H1 (cell line): ENCODE measurements around the gene NCF2. TPM values are rescaled to one million over a fixed set of nuclear protein-coding genes. Genes with fewer than 3 reads are reported as not detected.

ENCODE experiments used
- ASH2L ChIP-seq: fragments of 200-600, 300-600 bp; sonication (generic); IDR thresholded peaks from one replicate; pipeline ENCODE4 v1.7.1; 2017; ENCODE audit warnings: low read length
- BCL11A ChIP-seq, 2 experiments: IDR thresholded peaks; one replicate each; pipeline ENCODE4 v1.6.1; 2011; ENCODE audit warnings: low read depth in 2 of 2, low read length in 2 of 2, mild to moderate bottlenecking in 2 of 2
- CBX8 ChIP-seq: fragments of 300-800, 300-1000 bp; sonication (generic); IDR thresholded peaks from 2 replicates; pipeline ENCODE4 v1.7.1; 2016; ENCODE audit warnings: low read depth, low read length, borderline replicate concordance
- CHD1 ChIP-seq: IDR thresholded peaks from 2 replicates; pipeline ENCODE4 v1.6.1; 2012; ENCODE audit warnings: low read depth, low read length, improper control_type of control experiment
- CHD2 ChIP-seq: IDR thresholded peaks from 2 replicates; pipeline ENCODE4 v1.6.1; 2012; ENCODE audit warnings: low read length, improper control_type of control experiment
- E2F6 ChIP-seq: IDR thresholded peaks from 2 replicates; pipeline ENCODE4 v1.6.1; 2012; ENCODE audit warnings: inconsistent platforms
- EGR1 ChIP-seq: IDR thresholded peaks from 2 replicates; pipeline ENCODE4 v1.6.1; 2011; ENCODE audit warnings: low read depth, low read length, borderline replicate concordance
- HDAC2 ChIP-seq, 2 experiments: fragments of 300-600 bp in 1 of 2; sonication (generic) in 1 of 2; IDR thresholded peaks; 2 replicates each; pipeline ENCODE4 v1.6.1; 2011 to 2012; ENCODE audit warnings: low read depth in 2 of 2, low read length in 2 of 2, mild to moderate bottlenecking in 2 of 2, moderate library complexity in 2 of 2, borderline replicate concordance in 1 of 2, inconsistent platforms in 1 of 2
- KDM1A ChIP-seq: fragments of 200-600, 300-600 bp; sonication (generic); IDR thresholded peaks from 2 replicates; pipeline ENCODE4 v1.7.1; 2016; ENCODE audit warnings: mild to moderate bottlenecking, low read length, borderline replicate concordance
- NRF1 ChIP-seq: IDR thresholded peaks from 2 replicates; pipeline ENCODE4 v1.6.1; 2011; ENCODE audit warnings: mild to moderate bottlenecking, low read depth, low read length, improper control_type of control experiment
- RXRA ChIP-seq: IDR thresholded peaks from 2 replicates; pipeline ENCODE4 v1.6.1; 2011; ENCODE audit warnings: low read depth, mild to moderate bottlenecking, low read length, moderate library complexity; ENCODE audit not compliant: insufficient read depth
- SIN3A ChIP-seq, 2 experiments: IDR thresholded peaks in 1 of 2; conservative IDR thresholded peaks in 1 of 2; 2 replicates each; pipeline ENCODE4 v1.6.1; 2011 to 2012; ENCODE audit warnings: low read length in 2 of 2, improper control_type of control experiment in 1 of 2, low read depth in 1 of 2, mild to moderate bottlenecking in 1 of 2
- SIX5 ChIP-seq: IDR thresholded peaks from 2 replicates; pipeline ENCODE4 v1.6.1; 2011; ENCODE audit warnings: mild to moderate bottlenecking, low read depth, low read length
- SP2 ChIP-seq: IDR thresholded peaks from 2 replicates; pipeline ENCODE4 v1.6.1; 2012; ENCODE audit warnings: mild to moderate bottlenecking, low read length, inconsistent platforms
- TAF7 ChIP-seq: optimal IDR thresholded peaks from 2 replicates; pipeline ENCODE3; 2011; ENCODE audit warnings: low read depth, mild to moderate bottlenecking, inconsistent platforms, low read length, moderate library complexity, borderline replicate concordance
- TBP ChIP-seq: IDR thresholded peaks from 2 replicates; pipeline ENCODE4 v1.6.1; 2011; ENCODE audit warnings: low read depth, low read length, improper control_type of control experiment
- TCF12 ChIP-seq: IDR thresholded peaks from 2 replicates; pipeline ENCODE4 v1.6.1; 2011; ENCODE audit warnings: low read depth, mild to moderate bottlenecking, low read length
- USF2 ChIP-seq: IDR thresholded peaks from 2 replicates; pipeline ENCODE4 v1.6.1; 2011; ENCODE audit warnings: low read length, improper control_type of control experiment
- ZNF274 ChIP-seq: IDR thresholded peaks from 2 replicates; pipeline ENCODE4 v1.7.0; 2012; ENCODE audit warnings: low read length, borderline replicate concordance; ENCODE audit errors: extremely low read depth
- polyA plus RNA-seq, 7 experiments: library from polyadenylated mRNA; depleted of rRNA in 3 of 7; stranded (reverse) in 5 of 7; unstranded in 2 of 7; fragments of >200 nt in 5 of 7; fragments of 200-250 nt in 2 of 7; gene quantifications; 1 replicate in 5 of 7; 2 replicates in 1 of 7; 4 replicates in 1 of 7; pipeline versions ENCODE4 v1.2.1 to v1.2.3, GENCODE V29; 2011 to 2013; ENCODE audit warnings: missing spikeins in 2 of 7, mixed read lengths in 2 of 7
- total RNA-seq: library from RNA; stranded (reverse); fragmentation: NEBNext Ultra II Directional; extraction: Animal tissue kit (Norgen Biotek cat#: 25700); gene quantifications from 2 replicates; pipeline ENCODE4 v1.2.1, GENCODE V29; 2021

Gene NCF2
- total and polyA plus RNA-seq, 2 of the 8 experiments (the other 6 are each of a cell fraction or from before 2014, with no cell fraction given), result not detected

GRCh38 chr1:183635606-183636333 lies 45.5 kb upstream of the NCF2 start, which contains the start of gene ARPC5 (continued):
- TF ChIP-seq TAF7 (peak; percentile 56), NRF1 (peak; percentile 70), RXRA (no peak), USF2 (peak; percentile 95), CBX8 (no peak), BCL11A (IDR thresholded peaks at IDR 0.05; ENCODE audit: low read depth in 2 of 2, low read length in 2 of 2) (no peak), EGR1 (0 out of 2 replicates have a peak, but pooled peaks have one; percentile 32), ASH2L (peak; percentile 65), TBP (peak; percentile 13; the same call in 1 of the 2 replicates), KDM1A (peak; percentile 17; the same call in 1 of the 2 replicates), SIX5 (no peak), CHD1 (no peak), SIN3A (conservative IDR thresholded peaks at IDR 0.05 in 1 of 2, IDR thresholded peaks at IDR 0.05 in 1 of 2; ENCODE audit: low read depth in 1 of 2, low read length in 2 of 2) (peak; percentile 4 to 53; a peak in 1 of 4 replicates), TCF12 (no peak), HDAC2 (IDR thresholded peaks at IDR 0.05; ENCODE audit: borderline replicate concordance in 1 of 2, low read depth in 2 of 2, low read length in 2 of 2) (peak; percentile 58 to 99; a peak in 3 of 4 replicates), CHD2 (no peak), E2F6 (peak; percentile 82), SP2 (no peak), ZNF274 (no peak)
